Left ventricle myocardium inferior (tissue), 1 donor: ENCODE measurements around the gene FSHB. TPM values are rescaled to one million over a fixed set of nuclear protein-coding genes. Genes with fewer than 3 reads are reported as not detected.
"Not testable (repeated sequence)": the region's sequence is repeated elsewhere in the genome, so short reads cannot be mapped to it uniquely, and the experiment has no call there.

Experiments
- DNase-seq: peaks from one replicate; pipeline ENCODE4 v3.0.0-alpha.2; 2020
- H3K27ac ChIP-seq: fragments of 200-600 bp; replicated peaks from 2 replicates; pipeline ENCODE4 v1.8.0; 2021
- H3K27me3 ChIP-seq: fragments of 200-600 bp; 2 replicates; pipeline ENCODE4 v1.8.0; 2021; ENCODE audit warnings: low read depth
- H3K36me3 ChIP-seq: fragments of 200-600 bp; 2 replicates; pipeline ENCODE4 v1.8.0; 2021
- H3K4me1 ChIP-seq: fragments of 200-600 bp; 2 replicates; pipeline ENCODE4 v1.8.0; 2021
- H3K4me3 ChIP-seq: fragments of 200-600 bp; 2 replicates; pipeline ENCODE4 v1.8.0; 2021; ENCODE audit warnings: mild to moderate bottlenecking, moderate library complexity
- H3K9me3 ChIP-seq: fragments of 200-600 bp; replicated peaks from 2 replicates; pipeline ENCODE4 v1.8.0; 2021
- intact Hi-C: fragments of 100-400 bp; cut with micrococcal nuclease; formaldehyde crosslinking; loops from one replicate; pipeline ENCODE4 v1.11.0; 2022
- total RNA-seq: library from RNA; stranded (reverse); fragmentation: NEBNext Ultra II Directional; extraction: Animal tissue kit (Norgen Biotek cat#: 25700); gene quantifications from one replicate; pipeline ENCODE4 v1.2.1, GENCODE V29; 2021
- TF ChIP-seq, protein P1 (sequence below): fragments of 200-600 bp; IDR thresholded peaks from 2 replicates; pipeline ENCODE4 v1.8.0; 2021; ENCODE audit warnings: antibody characterized with exemption, mild to moderate bottlenecking, borderline replicate concordance
- donor health status: DM: no; HTN: yes; CAD: no; lungs with severe emphysema.

The FSHB gene
- total RNA-seq, 1 donor from 2014 or later = not detected

DNA sequence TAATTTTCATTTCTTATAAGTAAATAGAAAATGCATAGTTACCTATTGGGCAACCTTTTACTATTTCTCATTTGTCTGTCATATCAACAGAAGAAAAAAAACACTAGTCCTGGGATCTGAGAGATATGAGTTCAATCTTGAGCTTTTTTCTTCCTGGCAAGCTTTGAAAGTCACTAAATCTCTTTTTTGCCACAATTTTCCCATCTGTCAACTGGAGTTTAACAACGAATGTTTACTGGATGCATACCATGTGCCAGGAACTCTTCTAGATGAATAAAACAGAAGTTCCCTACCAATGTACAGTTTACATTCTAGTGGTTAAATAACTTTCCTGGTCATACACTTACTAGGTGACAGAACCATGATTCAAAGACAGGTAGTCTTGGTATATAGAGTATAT lies 31.0 kb downstream of the FSHB start:
- Histone ChIP-seq H3K4me3 (no peak overlapping the region), H3K36me3 (no peaks in the 10 kb centered on the region), H3K9me3 (peaks cover 4% of the 10 kb centered on the region), H3K4me1 (no peaks in the 10 kb centered on the region), H3K27ac (no peak overlapping the region), H3K27me3 (no peaks in the 10 kb centered on the region)
- TF ChIP-seq, protein P1, sequence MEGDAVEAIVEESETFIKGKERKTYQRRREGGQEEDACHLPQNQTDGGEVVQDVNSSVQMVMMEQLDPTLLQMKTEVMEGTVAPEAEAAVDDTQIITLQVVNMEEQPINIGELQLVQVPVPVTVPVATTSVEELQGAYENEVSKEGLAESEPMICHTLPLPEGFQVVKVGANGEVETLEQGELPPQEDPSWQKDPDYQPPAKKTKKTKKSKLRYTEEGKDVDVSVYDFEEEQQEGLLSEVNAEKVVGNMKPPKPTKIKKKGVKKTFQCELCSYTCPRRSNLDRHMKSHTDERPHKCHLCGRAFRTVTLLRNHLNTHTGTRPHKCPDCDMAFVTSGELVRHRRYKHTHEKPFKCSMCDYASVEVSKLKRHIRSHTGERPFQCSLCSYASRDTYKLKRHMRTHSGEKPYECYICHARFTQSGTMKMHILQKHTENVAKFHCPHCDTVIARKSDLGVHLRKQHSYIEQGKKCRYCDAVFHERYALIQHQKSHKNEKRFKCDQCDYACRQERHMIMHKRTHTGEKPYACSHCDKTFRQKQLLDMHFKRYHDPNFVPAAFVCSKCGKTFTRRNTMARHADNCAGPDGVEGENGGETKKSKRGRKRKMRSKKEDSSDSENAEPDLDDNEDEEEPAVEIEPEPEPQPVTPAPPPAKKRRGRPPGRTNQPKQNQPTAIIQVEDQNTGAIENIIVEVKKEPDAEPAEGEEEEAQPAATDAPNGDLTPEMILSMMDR = no peak
- no peak for DNase-seq
- intact Hi-C loops = no loop called here

DNA sequence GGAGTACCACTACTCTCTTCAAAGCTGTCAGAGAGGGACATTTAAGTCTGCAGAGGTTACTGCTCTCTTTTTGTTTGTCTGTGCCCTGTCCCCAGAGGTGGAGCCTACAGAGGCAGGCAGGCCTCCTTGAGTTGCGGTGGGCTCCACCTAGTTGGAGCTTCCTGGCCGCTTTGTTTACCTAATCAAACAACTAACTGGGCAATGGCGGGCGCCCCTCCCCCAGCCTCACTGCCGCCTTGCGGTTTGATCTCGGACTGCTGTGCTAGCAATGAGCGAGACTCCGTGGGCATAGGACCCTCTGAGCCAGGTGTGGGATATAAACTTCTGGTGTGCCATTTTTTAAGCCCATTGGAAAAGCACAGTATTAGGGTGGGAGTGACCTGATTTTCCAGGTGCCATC lies 37.8 kb downstream of the FSHB start:
- intact Hi-C loops, H3K4me1 ChIP-seq, H3K9me3 ChIP-seq, H3K36me3 ChIP-seq, H3K27me3 ChIP-seq, DNase-seq, H3K4me3 ChIP-seq, H3K27ac ChIP-seq: not testable (repeated sequence)

DNA sequence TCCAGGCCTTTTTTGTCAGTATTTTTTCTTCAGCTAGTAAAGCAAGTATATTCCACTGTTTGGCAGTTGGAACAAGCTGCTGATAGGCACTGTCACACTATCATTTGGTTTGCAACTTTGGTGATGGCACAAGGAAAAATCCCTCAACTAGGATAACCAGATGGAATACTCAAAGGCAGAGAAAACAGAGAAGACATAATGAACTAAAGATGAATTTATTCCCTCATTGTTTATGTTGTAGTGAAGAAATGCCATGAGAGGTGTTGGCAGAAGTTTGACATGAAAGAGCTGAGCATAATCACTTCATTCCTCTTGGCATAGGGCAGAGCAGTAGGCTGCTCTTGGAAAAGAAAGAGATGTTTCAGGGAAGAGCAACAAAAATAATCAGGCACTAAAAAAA lies 39.9 kb downstream of the FSHB start:
- H3K36me3 ChIP-seq = no peaks in the 10 kb centered on the region
- DNase-seq = no peak
- H3K27ac ChIP-seq = no peak overlapping the region
- H3K4me3 ChIP-seq = no peak overlapping the region
- no peaks in the 10 kb centered on the region for H3K4me1 ChIP-seq
- TF ChIP-seq, protein P1 = no peak
- no peaks in the 10 kb centered on the region for H3K9me3 ChIP-seq
- intact Hi-C loops = no loop called here
- peaks cover 6% of the 10 kb centered on the region for H3K27me3 ChIP-seq

DNA sequence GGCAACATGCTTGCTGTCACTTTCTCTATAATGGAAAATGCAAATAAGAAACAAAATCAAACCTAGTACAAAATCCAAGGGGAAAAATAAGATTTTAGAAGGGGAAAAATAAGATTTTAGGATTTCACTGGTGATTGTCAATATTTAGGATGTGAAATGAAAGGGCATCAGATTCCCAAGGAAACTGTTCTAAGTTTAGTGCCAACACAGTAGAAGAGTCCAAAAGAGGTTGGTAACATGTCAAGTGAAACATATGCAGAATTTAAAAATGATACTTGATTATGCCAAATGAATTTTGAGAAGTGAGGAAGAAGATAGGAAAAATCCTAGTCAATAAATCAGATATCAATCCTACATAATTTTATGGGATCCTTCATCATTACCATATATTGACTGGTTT lies 46.4 kb downstream of the FSHB start:
- intact Hi-C loops = no loop called here

DNA sequence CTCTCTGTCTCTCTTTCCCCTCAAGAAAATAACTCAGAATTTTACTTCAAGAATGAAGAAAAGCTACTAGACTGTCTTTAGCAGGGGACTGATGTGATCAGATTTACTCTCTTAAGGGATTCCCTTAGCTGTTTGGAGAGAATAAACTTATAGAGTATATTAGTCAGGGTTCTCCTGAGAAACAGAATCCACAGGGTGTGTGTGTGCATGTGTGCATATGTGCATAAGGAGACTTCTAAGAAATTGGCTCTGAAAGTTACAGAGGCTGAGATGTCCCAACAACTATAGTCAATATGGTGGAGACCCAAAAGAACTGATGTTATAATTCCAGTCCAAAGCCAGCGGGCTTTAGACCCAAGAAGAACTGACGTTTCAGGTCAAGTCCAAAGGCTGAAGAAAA lies 49.0 kb downstream of the FSHB start:
- TF ChIP-seq, protein P1 = no peak
- intact Hi-C loops = no loop called here
- Histone ChIP-seq H3K9me3 (no peaks in the 10 kb centered on the region), H3K36me3 (no peaks in the 10 kb centered on the region), H3K27me3 (peaks cover 5% of the 10 kb centered on the region), H3K27ac (no peak overlapping the region), H3K4me1 (no peaks in the 10 kb centered on the region), H3K4me3 (no peak overlapping the region)
- DNase-seq = no peak

More for the DNA sequence above, 46.4 kb downstream of the FSHB start:
- peaks cover 5% of the 10 kb centered on the region for H3K27me3 ChIP-seq
- no peak overlapping the region for H3K4me3 ChIP-seq
- TF ChIP-seq, protein P1 = no peak
- no peaks in the 10 kb centered on the region for H3K36me3 ChIP-seq
- H3K4me1 ChIP-seq = no peaks in the 10 kb centered on the region
- H3K9me3 ChIP-seq = no peaks in the 10 kb centered on the region
- no peak overlapping the region for H3K27ac ChIP-seq
- DNase-seq = no peak

DNA sequence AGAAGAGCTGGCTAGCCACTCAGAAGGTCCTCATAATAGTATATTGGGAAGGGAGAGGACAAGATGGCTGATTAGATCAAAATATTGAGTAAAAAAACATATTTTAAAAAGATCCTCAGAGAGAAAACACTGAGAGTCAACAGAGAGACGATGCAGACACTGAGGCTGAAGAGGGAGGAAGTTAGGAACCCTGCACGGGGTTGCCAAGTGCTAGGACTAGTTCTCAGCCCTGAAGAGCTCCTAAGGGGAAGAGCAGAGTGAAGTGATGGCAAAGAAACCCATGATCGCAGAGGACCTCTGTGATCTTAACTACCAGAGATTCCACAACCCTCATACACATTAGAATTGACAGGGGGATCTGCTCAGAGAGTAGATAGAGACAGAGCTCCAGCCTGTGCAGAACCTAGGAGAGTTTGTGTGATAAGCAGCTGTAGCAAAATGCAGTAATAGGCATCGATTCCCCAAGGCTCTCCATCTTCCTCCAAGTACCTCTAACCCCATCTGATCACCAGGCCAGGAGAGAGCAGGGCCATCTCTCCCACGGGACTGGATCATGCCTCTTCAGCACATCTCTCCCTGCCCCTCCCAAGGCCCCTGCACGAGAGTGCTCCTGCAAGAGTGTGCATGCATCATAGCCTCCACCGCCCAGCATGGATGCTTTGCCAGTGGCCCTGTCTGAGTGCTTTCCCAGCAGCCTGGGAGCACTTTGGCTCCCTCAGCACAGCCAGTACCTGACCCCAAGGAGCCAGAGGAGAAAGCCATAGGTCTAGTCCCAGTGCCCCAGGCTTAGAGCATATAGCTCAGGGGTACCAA lies 50.9 kb downstream of the FSHB start:
- intact Hi-C loops = no loop called here
- Histone ChIP-seq H3K4me3 (no peak overlapping the region), H3K4me1 (no peaks in the 10 kb centered on the region), H3K27ac (no peak overlapping the region), H3K27me3 (no peaks in the 10 kb centered on the region), H3K9me3 (no peaks in the 10 kb centered on the region), H3K36me3 (no peaks in the 10 kb centered on the region)
- no peak for DNase-seq
- TF ChIP-seq, protein P1 = no peak
